Astrocyte (in vitro differentiated cells and primary cell): ENCODE measurements around the gene LGR4.

Experiments used
- CTCF ChIP-seq: IDR thresholded peaks from 2 replicates; pipeline ENCODE4 v1.5.1; 2011; ENCODE audit warnings: low read depth, mild to moderate bottlenecking, inconsistent platforms, low read length, moderate library complexity; ENCODE audit not compliant: insufficient read depth
- EZH2 ChIP-seq: IDR thresholded peaks from 2 replicates; pipeline ENCODE4 v1.6.1; 2012; ENCODE audit warnings: mild to moderate bottlenecking, low read length, inconsistent platforms; ENCODE audit not compliant: insufficient read depth

GRCh38 chr11:27453701-27454100 is 18.9 kb downstream of the LGR4 start:
- TF ChIP-seq CTCF, result no peak
- TF ChIP-seq EZH2, result no peak
